ENCODE results near the gene COL6A3. TPM values are rescaled to one million over a fixed set of nuclear protein-coding genes. Genes with fewer than 3 reads are reported as not detected.

The COL6A3 gene
- total RNA-seq, 1 donor from 2014 or later = 0.41 TPM

- Mint-ChIP-seq H3K4me3 (no peak overlapping the region), H3K27me3 (ENCODE audit: insufficient read depth, low read depth) (peaks cover 5% of the 10 kb centered on the region), H3K4me1 (peaks cover 5% of the 10 kb centered on the region), H3K27ac (no peak overlapping the region), H3K9me3 (no peaks in the 10 kb centered on the region), H3K36me3 (no peaks in the 10 kb centered on the region)
- Histone ChIP-seq H3K36me3 (no peaks in the 10 kb centered on the region), H3K4me2 (no peak overlapping the region), H4K20me1 (ENCODE audit: low read depth) (no peaks in the 10 kb centered on the region), H3K27me3 (no peaks in the 10 kb centered on the region), H3K9me3 (ENCODE audit: low read depth) (no peaks in the 10 kb centered on the region), H2AFZ (replicated peaks) (no peak overlapping the region), H3K79me2 (ENCODE audit: low read depth) (no peaks in the 10 kb centered on the region), H3K4me3 (no peak overlapping the region), H3K27ac (no peak overlapping the region), H3K4me1 (no peaks in the 10 kb centered on the region), H3K9ac (no peak overlapping the region), H3F3A (ENCODE audit: low read depth) (no peaks in the 10 kb centered on the region)
- no peak for DNase-seq (ENCODE audit: low spot score)
- TF ChIP-seq EZH2phosphoT487 (IDR thresholded peaks at IDR 0.05) = no peak
- no peak for TF ChIP-seq CTCF (IDR thresholded peaks at IDR 0.05)
- no peak for TF ChIP-seq EZH2 (IDR thresholded peaks at IDR 0.05)
Observed at GRCh38 chr2:237353215-237353614, 60.7 kb downstream of the COL6A3 start.

GRCh38 chr2:237352279-237352845 is 61.6 kb downstream of the COL6A3 start:
- H3K27me3 Mint-ChIP-seq (ENCODE audit: insufficient read depth, low read depth) = peaks cover 5% of the 10 kb centered on the region

DNA sequence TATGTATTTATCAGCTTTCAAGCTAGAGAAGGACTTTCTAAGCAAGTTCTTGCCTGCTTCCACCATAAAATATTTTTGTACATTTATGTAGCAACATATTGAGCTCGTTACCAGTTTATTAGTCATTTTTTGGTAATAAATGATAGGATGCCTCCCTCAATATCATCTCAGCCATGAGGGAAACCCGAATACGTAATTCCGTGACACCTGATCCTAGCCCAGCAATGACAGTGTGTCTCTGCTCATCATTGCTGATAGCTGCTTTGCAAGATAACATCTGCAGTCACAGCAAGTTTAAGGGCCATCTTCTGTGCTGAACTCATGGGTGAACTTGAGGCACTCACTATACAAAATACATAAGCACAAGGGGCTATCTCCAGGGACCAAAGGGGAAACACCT is 62.2 kb downstream of the COL6A3 start:
- Histone ChIP-seq H3K27ac (no peak overlapping the region), H3K27me3 (no peaks in the 10 kb centered on the region), H3K9ac (no peak overlapping the region), H3K4me1 (no peaks in the 10 kb centered on the region), H3K9me3 (ENCODE audit: low read depth) (no peaks in the 10 kb centered on the region), H3F3A (ENCODE audit: low read depth) (no peaks in the 10 kb centered on the region), H3K79me2 (ENCODE audit: low read depth) (no peaks in the 10 kb centered on the region), H3K4me2 (no peak overlapping the region), H2AFZ (replicated peaks) (no peak overlapping the region), H3K4me3 (no peak overlapping the region), H3K36me3 (no peaks in the 10 kb centered on the region), H4K20me1 (ENCODE audit: low read depth) (no peaks in the 10 kb centered on the region)
- DNase-seq (ENCODE audit: low spot score) = no peak
- Mint-ChIP-seq H3K4me3 (no peak overlapping the region), H3K36me3 (no peaks in the 10 kb centered on the region), H3K27me3 (ENCODE audit: insufficient read depth, low read depth) (peaks cover 5% of the 10 kb centered on the region), H3K27ac (no peak overlapping the region), H3K4me1 (peaks cover 5% of the 10 kb centered on the region), H3K9me3 (no peaks in the 10 kb centered on the region)
- TF ChIP-seq EZH2phosphoT487 (IDR thresholded peaks at IDR 0.05) (no peak), EZH2 (IDR thresholded peaks at IDR 0.05) (no peak), CTCF (IDR thresholded peaks at IDR 0.05) (no peak)

More at GRCh38 chr2:237352279-237352845, 61.6 kb downstream of the COL6A3 start:
- H3F3A ChIP-seq (ENCODE audit: low read depth) = no peaks in the 10 kb centered on the region
- Mint-ChIP-seq H3K4me1 (peaks cover 5% of the 10 kb centered on the region), H3K27ac (no peak overlapping the region), H3K4me3 (no peak overlapping the region), H3K36me3 (no peaks in the 10 kb centered on the region), H3K9me3 (no peaks in the 10 kb centered on the region)
- H3K36me3 ChIP-seq = no peaks in the 10 kb centered on the region
- H3K9me3 ChIP-seq (ENCODE audit: low read depth) = no peaks in the 10 kb centered on the region
- no peaks in the 10 kb centered on the region for H4K20me1 ChIP-seq (ENCODE audit: low read depth)
- no peak overlapping the region for H2AFZ ChIP-seq (replicated peaks)
- no peak overlapping the region for H3K27ac ChIP-seq
- no peaks in the 10 kb centered on the region for H3K27me3 ChIP-seq
- H3K79me2 ChIP-seq (ENCODE audit: low read depth) = no peaks in the 10 kb centered on the region
- no peak for DNase-seq (ENCODE audit: low spot score)
- H3K9ac ChIP-seq = no peak overlapping the region
- no peak overlapping the region for H3K4me2 ChIP-seq
- no peaks in the 10 kb centered on the region for H3K4me1 ChIP-seq
- no peak for TF ChIP-seq EZH2 (IDR thresholded peaks at IDR 0.05)
- TF ChIP-seq EZH2phosphoT487 (IDR thresholded peaks at IDR 0.05) = no peak
- TF ChIP-seq CTCF (IDR thresholded peaks at IDR 0.05) = no peak
- no peak overlapping the region for H3K4me3 ChIP-seq

Data from neural progenitor cell (in vitro differentiated cells).